Lower leg skin (tissue), 4 donors: ENCODE results near the gene CHID1. TPM values are rescaled to one million over a fixed set of nuclear protein-coding genes. Genes with fewer than 3 reads are reported as not detected.

Experiments
- DNase-seq, 2 donors: peaks; one replicate each; pipeline ENCODE4 v3.0.0-alpha.2; 2019; ENCODE audit warnings: low spot score in 2 of 2
- H3K4me3 ChIP-seq: fragments of 200-600 bp; sonication (generic); 2 replicates; pipeline ENCODE4 v1.5.1; 2017; ENCODE audit warnings: mild to moderate bottlenecking, low read depth; ENCODE audit not compliant: poor library complexity, severe bottlenecking
- CTCF ChIP-seq, 3 donors: fragments of 450-650 bp; IDR thresholded peaks; one replicate each; pipeline ENCODE4 v1.5.1; 2016; ENCODE audit warnings: antibody characterized with exemption in 3 of 3, mild to moderate bottlenecking in 3 of 3, moderate library complexity in 2 of 3
- POLR2A ChIP-seq, 2 donors: fragments of 450-650 bp; IDR thresholded peaks; one replicate each; pipeline ENCODE4 v1.6.1; 2016 to 2017; ENCODE audit warnings: antibody characterized with exemption in 2 of 2, mild to moderate bottlenecking in 1 of 2, moderate library complexity in 1 of 2
- WGBS, 2 donors: methylation state at CpG; one replicate each; pipeline ENCODE4 v1.1.5; 2018; 5-methylcytosine and 5-hydroxymethylcytosine counted together
- intact Hi-C: fragments of 100-400 bp; cut with DNase I; formaldehyde crosslinking; loops from one replicate; pipeline ENCODE4 v1.15.0; 2023; ENCODE audit warnings: low total_unique reads
- total RNA-seq, 4 donors: library from RNA; depleted of rRNA; stranded (reverse); fragments of >200 nt; gene quantifications; one replicate each; pipeline ENCODE4 v1.1.0, GENCODE V29; 2016

The CHID1 gene
- total RNA-seq, 4 donors from 2014 or later, result 35.5 to 59.4 (median 50.7) TPM

GRCh38 chr11:828506-829175 lies 82.0 kb downstream of the CHID1 start:
- TF ChIP-seq CTCF (IDR thresholded peaks at IDR 0.05) (no peak), POLR2A (IDR thresholded peaks at IDR 0.05) (no peak)
- no peak for DNase-seq
- H3K4me3 ChIP-seq, result no peak overlapping the region
- 57 to 75% methylated on average over 12 to 18 of the region's 21 CpGs for WGBS, 2 donors
- intact Hi-C loops, result no loop called here

- WGBS, 2 donors, result 50 to 60% methylated on average over 5 of the region's 5 CpGs
Measured at GRCh38 chr11:827897-828192, 82.8 kb downstream of the CHID1 start, which contains the start of gene CRACR2B. TSS of gene CRACR2B (plus strand) at chr11:827919. CDS start at chr11:828608, 689 bp downstream.

GRCh38 chr11:827146-827896 lies 83.3 kb downstream of the CHID1 start:
- 5 to 27% methylated on average over 14 to 44 of the region's 66 CpGs for WGBS, 2 donors
- no peak for DNase-seq
- TF ChIP-seq POLR2A (IDR thresholded peaks at IDR 0.05), result no peak
- H3K4me3 ChIP-seq, result no peak overlapping the region
- intact Hi-C loops, result no loop called here

More at GRCh38 chr11:827897-828192, 82.8 kb downstream of the CHID1 start, which contains the start of gene CRACR2B:
- no peak for TF ChIP-seq POLR2A (IDR thresholded peaks at IDR 0.05)
- no peak for TF ChIP-seq CTCF (IDR thresholded peaks at IDR 0.05)
- intact Hi-C loops, result no loop called here
- H3K4me3 ChIP-seq, result no peak within 1 kb of the TSS
- no peak for DNase-seq

- no peak overlapping the region for H3K4me3 ChIP-seq
- no peak for DNase-seq
- intact Hi-C loops, result no loop called here
- TF ChIP-seq POLR2A (IDR thresholded peaks at IDR 0.05), result no peak
- TF ChIP-seq CTCF (IDR thresholded peaks at IDR 0.05), result no peak
- WGBS, 2 donors, result 4 to 6% methylated on average over 15 to 22 of the region's 22 CpGs
Measured at GRCh38 chr11:826836-827145, 83.8 kb downstream of the CHID1 start.

- H3K4me3 ChIP-seq, result no peak overlapping the region
- no peak for TF ChIP-seq CTCF (IDR thresholded peaks at IDR 0.05)
- no peak for TF ChIP-seq POLR2A (IDR thresholded peaks at IDR 0.05)
- WGBS, 2 donors, result 81 to 83% methylated on average over 9 of the region's 9 CpGs
- intact Hi-C loops, result no loop called here
- no peak for DNase-seq
Measured at GRCh38 chr11:826227-826621, 84.4 kb downstream of the CHID1 start.

GRCh38 chr11:825366-826226 lies 85.0 kb downstream of the CHID1 start:
- H3K4me3 ChIP-seq, result no peak overlapping the region
- 71 to 82% methylated on average over 12 of the region's 12 CpGs for WGBS, 2 donors
- intact Hi-C loops, result no loop called here
- no peak for DNase-seq
- TF ChIP-seq CTCF (IDR thresholded peaks at IDR 0.05), result no peak
- TF ChIP-seq POLR2A (IDR thresholded peaks at IDR 0.05), result no peak
